Loucy (cell line): ENCODE data around the gene PHAX.

Experiments
- H2AFZ ChIP-seq: fragments of 200-600 bp; sonication (generic); 2 replicates; pipeline ENCODE4 v1.6.0; 2016; ENCODE audit warnings: antibody characterized with exemption, mild to moderate bottlenecking, low read length, moderate library complexity
- H3F3A ChIP-seq: fragments of 200-600 bp; 2 replicates; pipeline ENCODE4 v1.6.0; 2016; ENCODE audit warnings: antibody characterized with exemption, low read depth, mild to moderate bottlenecking
- H3K27me3 ChIP-seq: fragments of 200-600 bp; sonication (generic); 2 replicates; pipeline ENCODE4 v1.6.1; 2014; ENCODE audit warnings: low read length, mild to moderate bottlenecking; ENCODE audit not compliant: insufficient read depth, poor library complexity, severe bottlenecking
- H3K36me3 ChIP-seq: fragments of 200-600 bp; sonication (generic); 2 replicates; pipeline ENCODE4 v1.6.1; 2016; ENCODE audit warnings: low read length; ENCODE audit not compliant: insufficient read depth
- H3K4me1 ChIP-seq: fragments of 200-600 bp; sonication (generic); 2 replicates; pipeline ENCODE4 v1.5.1; 2014; ENCODE audit warnings: low read length, mild to moderate bottlenecking; ENCODE audit not compliant: insufficient read depth, poor library complexity, severe bottlenecking
- H3K4me2 ChIP-seq: fragments of 200-600 bp; sonication (generic); 2 replicates; pipeline ENCODE4 v1.6.0; 2014; ENCODE audit warnings: antibody characterized with exemption, low read length, low read depth, mild to moderate bottlenecking; ENCODE audit not compliant: poor library complexity, severe bottlenecking
- H3K4me3 ChIP-seq: fragments of 200-600 bp; sonication (generic); 2 replicates; pipeline ENCODE4 v1.5.1; 2014; ENCODE audit warnings: low read length, mild to moderate bottlenecking, mixed read lengths; ENCODE audit not compliant: poor library complexity, severe bottlenecking
- H3K79me2 ChIP-seq: fragments of 200-600 bp; sonication (generic); 2 replicates; pipeline ENCODE4 v1.6.1; 2014; ENCODE audit warnings: low read length; ENCODE audit not compliant: insufficient read depth
- H3K9ac ChIP-seq: fragments of 200-600 bp; sonication (generic); 2 replicates; pipeline ENCODE4 v1.6.0; 2014; ENCODE audit warnings: mild to moderate bottlenecking, low read depth, low read length, moderate library complexity; ENCODE audit not compliant: poor library complexity, severe bottlenecking
- H3K9me2 ChIP-seq: fragments of 200-600 bp; sonication (generic); replicated peaks from 2 replicates; pipeline ENCODE4 v1.6.1; 2016; ENCODE audit warnings: low read depth, low read length, mixed read lengths
- H3K9me3 ChIP-seq: fragments of 200-600 bp; sonication (generic); 2 replicates; pipeline ENCODE4 v1.6.1; 2014; ENCODE audit warnings: mild to moderate bottlenecking, antibody characterized with exemption, low read length, low read depth; ENCODE audit not compliant: insufficient read depth
- H4K20me1 ChIP-seq: fragments of 200-600 bp; sonication (generic); 2 replicates; pipeline ENCODE4 v1.6.0; 2014; ENCODE audit warnings: antibody characterized with exemption, low read length, mild to moderate bottlenecking; ENCODE audit not compliant: insufficient read depth, poor library complexity, severe bottlenecking
- CTCF ChIP-seq: fragments of 200-600 bp; sonication (generic); conservative IDR thresholded peaks from 2 replicates; pipeline ENCODE4 v1.5.1; 2014; ENCODE audit warnings: mild to moderate bottlenecking, antibody characterized with exemption, low read length
- EZH2phosphoT487 ChIP-seq: fragments of 200-600 bp; IDR thresholded peaks from 2 replicates; pipeline ENCODE4 v1.6.1; 2018; ENCODE audit warnings: antibody characterized with exemption, mild to moderate bottlenecking, moderate library complexity, borderline replicate concordance

PHAX gene

GRCh38 chr5:126579716-126580115 lies 21.0 kb upstream of the PHAX start:
- TF ChIP-seq CTCF: no peak
- no peak for TF ChIP-seq EZH2phosphoT487
- Histone ChIP-seq H2AFZ (no peak overlapping the region), H3K79me2 (no peaks in the 10 kb centered on the region), H3F3A (no peaks in the 10 kb centered on the region), H3K9ac (no peak overlapping the region), H3K27me3 (no peaks in the 10 kb centered on the region), H4K20me1 (no peaks in the 10 kb centered on the region), H3K36me3 (0 out of 2 replicates have a peak, but pooled peaks cover 4% of the 10 kb centered on the region), H3K9me3 (no peaks in the 10 kb centered on the region), H3K9me2 (no peaks in the 10 kb centered on the region), H3K4me3 (no peak overlapping the region), H3K4me1 (no peaks in the 10 kb centered on the region), H3K4me2 (no peak overlapping the region)

GRCh38 chr5:126583761-126584160 lies 17.0 kb upstream of the PHAX start:
- Histone ChIP-seq H3K27me3 (no peaks in the 10 kb centered on the region), H4K20me1 (no peaks in the 10 kb centered on the region), H3F3A (no peaks in the 10 kb centered on the region), H2AFZ (no peak overlapping the region), H3K9ac (no peak overlapping the region), H3K36me3 (no peaks in the 10 kb centered on the region), H3K4me3 (no peak overlapping the region), H3K4me2 (no peak overlapping the region), H3K9me3 (no peaks in the 10 kb centered on the region), H3K4me1 (no peaks in the 10 kb centered on the region), H3K79me2 (no peaks in the 10 kb centered on the region), H3K9me2 (no peaks in the 10 kb centered on the region)
- TF ChIP-seq CTCF: no peak
- TF ChIP-seq EZH2phosphoT487: no peak

GRCh38 chr5:126587551-126588390 lies 13.0 kb upstream of the PHAX start:
- H3K27me3 ChIP-seq: no peaks in the 10 kb centered on the region
- no peaks in the 10 kb centered on the region for H3K9me2 ChIP-seq
- no peaks in the 10 kb centered on the region for H3K79me2 ChIP-seq
- no peaks in the 10 kb centered on the region for H4K20me1 ChIP-seq
- H3K9me3 ChIP-seq: no peaks in the 10 kb centered on the region
- no peaks in the 10 kb centered on the region for H3F3A ChIP-seq
- H3K4me2 ChIP-seq: no peak overlapping the region
- TF ChIP-seq CTCF: no peak
- TF ChIP-seq EZH2phosphoT487: no peak
- H3K9ac ChIP-seq: no peak overlapping the region
- no peak overlapping the region for H3K4me3 ChIP-seq
- H3K4me1 ChIP-seq: peaks cover 3% of the 10 kb centered on the region
- no peaks in the 10 kb centered on the region for H3K36me3 ChIP-seq
- no peak overlapping the region for H2AFZ ChIP-seq
